Posterior vena cava (tissue), 2 donors: Measurements from ENCODE around the gene CDPF1. TPM values are rescaled to one million over a fixed set of nuclear protein-coding genes. Genes with fewer than 3 reads are reported as not detected.
"Not testable (repeated sequence)": the region's sequence is repeated elsewhere in the genome, so short reads cannot be mapped to it uniquely, and the experiment has no call there.

Source experiments
- DNase-seq: peaks from one replicate; pipeline ENCODE4 v3.0.0-alpha.2; 2020; ENCODE audit warnings: low spot score
- intact Hi-C, 2 donors: fragments of 100-400 bp; cut with DNase I; formaldehyde crosslinking; loops; one replicate each; pipeline versions ENCODE4 v1.14.1 to v1.14.2; 2022 to 2023
- total RNA-seq, 2 donors: library from RNA; stranded (reverse); fragmentation: NEBNext Ultra II Directional; extraction: Animal tissue kit (Norgen Biotek cat#: 25700); gene quantifications; one replicate each; pipeline ENCODE4 v1.2.1, GENCODE V29; 2021
- donor health status: DM: yes; HTN: yes; CAD: no.
- donor health status: DM: yes; HTN: yes; CAD: no.

CDPF1 gene
- total RNA-seq, 2 donors from 2014 or later, result 3.9 to 4.4 TPM

DNA sequence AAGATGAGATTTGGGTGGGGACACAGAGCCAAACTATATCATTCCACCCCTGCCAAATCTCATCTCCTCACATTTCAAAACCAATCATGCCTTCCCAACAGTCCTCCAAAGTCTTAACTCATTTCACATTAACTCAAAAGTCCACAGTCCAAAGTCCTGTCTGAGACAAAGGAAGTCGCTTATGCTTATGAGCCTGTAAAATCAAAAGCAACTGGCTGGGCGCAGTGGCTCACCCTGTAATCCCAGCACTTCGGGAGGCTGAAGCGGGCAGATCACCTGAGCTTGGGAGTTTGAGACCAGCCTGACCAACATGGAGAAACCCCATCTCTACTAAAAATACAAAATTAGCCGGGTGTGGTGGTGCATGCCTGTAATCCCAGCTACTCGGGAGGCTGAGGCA lies 14.4 kb upstream of the CDPF1 start:
- DNase-seq, intact Hi-C loops: not testable (repeated sequence)

DNA sequence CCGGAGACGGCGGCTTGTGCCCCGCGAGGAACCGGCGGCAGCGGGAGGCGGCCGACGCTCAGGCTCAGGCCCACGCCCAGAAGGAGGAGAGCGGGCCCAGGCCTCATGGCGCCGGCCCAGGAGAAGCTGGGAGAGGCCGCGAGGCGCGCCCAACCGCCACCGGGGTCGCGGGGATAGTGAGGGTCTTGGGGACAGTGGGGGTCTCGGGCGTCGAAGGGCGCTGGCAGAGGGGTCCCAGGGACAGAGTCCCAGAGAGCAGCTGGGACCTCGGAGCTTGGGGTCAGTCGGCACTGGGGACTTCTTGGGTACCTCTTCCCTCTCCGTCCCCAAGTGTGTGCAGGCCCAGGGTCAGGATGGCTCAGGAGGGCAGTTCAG lies 13.1 kb upstream of the CDPF1 start, which contains the start of gene PKDREJ:
Gene PKDREJ (minus strand): TSS at position 128 of the 375 bp plus-strand sequence. CDS start 21 bp downstream, at position 107.
- DNase-seq, result peak; percentile 80
- intact Hi-C loops, result no loop called here

DNA sequence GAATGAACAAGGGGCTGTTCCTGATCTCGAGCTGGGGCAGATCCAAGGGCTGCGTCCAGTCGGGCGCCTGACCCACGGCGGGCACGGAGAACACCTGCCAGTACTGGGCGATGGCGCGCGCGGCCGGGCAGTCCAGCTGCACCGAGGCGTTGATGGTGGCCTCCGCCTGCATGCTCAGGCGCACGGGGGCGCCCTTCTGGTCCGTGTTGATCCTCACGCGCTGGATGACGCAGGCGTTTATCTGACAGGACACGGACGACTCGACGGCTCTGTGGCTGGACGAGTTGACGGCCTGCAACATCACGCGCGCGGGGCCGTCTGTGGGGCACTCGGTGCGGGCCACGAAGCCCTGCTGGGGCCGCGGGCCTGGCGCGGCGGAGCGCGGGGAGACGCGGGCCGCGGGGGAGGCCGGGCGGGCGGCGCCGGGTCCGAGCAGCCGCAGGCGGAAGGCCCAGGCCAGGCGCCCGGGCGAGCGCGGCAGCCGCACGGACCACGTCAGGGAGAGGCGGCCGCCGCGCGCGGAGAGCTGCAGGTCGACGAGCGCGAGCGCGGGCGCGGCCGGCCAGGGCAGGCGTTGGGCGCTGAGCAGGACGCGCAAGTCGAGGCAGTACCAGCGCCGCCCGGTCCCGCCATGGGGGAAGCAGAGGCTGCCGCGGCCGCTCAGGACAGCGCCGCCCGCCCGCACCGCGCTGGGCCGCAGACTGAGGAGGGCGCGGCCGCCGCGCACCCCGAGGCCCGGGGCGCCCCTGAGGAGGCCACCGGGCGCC lies 12.5 kb upstream of the CDPF1 start:
- DNase-seq, result peak; percentile 94
- intact Hi-C loops, result no loop called here

DNA sequence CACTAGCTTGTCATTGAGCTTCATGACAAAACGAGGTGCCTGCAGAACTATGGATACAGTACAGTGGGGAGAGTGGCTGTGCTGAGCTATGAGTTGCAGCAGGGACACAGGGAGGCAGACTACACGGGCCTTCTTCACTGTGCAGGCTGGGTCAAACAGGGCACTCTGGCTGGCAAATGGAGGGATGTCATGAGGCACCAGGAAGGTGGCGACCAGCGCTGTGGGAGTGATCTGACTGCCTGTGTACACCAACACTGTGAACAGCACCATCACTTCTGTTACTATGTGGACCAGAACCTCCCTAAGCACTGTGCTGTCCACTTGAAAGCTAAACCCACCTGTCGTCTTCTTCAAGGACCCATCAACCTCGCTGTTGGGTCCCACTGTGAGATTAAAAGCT lies 9.9 kb upstream of the CDPF1 start:
- no peak for DNase-seq
- intact Hi-C loops, result no loop called here

- DNase-seq, result peak; percentile 84
- intact Hi-C loops, result loop anchor here in 1 of 2 donors (1.0 kb wide), 1 partner anchor 47 kb away; no protein-coding TSS in a partner anchor
These were observed 9.3 kb upstream of the CDPF1 start for GRCh38 chr22:46259374-46259773.

GRCh38 chr22:46256358-46256958 lies 6.4 kb upstream of the CDPF1 start:
- intact Hi-C loops, result no loop called here
- no peak for DNase-seq

GRCh38 chr22:46251816-46252380 lies 1.8 kb upstream of the CDPF1 start:
- no peak for DNase-seq
- intact Hi-C loops, result loop anchor here in 1 of 2 donors (1.0 kb wide), 1 partner anchor 46 kb away; no protein-coding TSS in a partner anchor

DNA sequence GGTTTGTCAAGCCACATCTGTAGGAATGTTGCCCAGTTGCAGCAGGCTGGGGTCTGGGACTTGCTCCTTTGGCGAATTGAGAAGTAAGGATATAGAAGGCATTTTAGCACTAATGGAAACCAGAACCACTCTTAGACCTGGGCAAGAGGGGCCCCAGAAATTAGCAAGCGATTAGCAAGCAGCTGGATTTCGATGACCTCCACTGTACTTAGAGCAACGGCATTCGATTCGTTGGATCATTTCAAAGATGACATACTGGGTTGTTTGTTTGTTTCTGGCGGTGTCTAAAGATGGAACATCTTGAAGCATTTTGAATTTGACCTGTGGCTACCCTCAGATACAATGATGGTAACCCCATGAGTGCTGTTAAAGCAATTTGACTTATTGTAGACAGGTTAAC lies 1.2 kb upstream of the CDPF1 start:
- intact Hi-C loops, result loop anchor here in 1 of 2 donors (1.0 kb wide), 1 partner anchor 45 kb away; no protein-coding TSS in a partner anchor
- no peak for DNase-seq

GRCh38 chr22:46250783-46251125 lies 661 bp upstream of the CDPF1 start:
- intact Hi-C loops, result loop anchor here in 1 of 2 donors (1.0 kb wide), 1 partner anchor 44 kb away; no protein-coding TSS in a partner anchor
- DNase-seq, result no peak

GRCh38 chr22:46247443-46247975 lies 2.6 kb downstream of the CDPF1 start:
- intact Hi-C loops, result no loop called here
- no peak for DNase-seq

- DNase-seq, result no peak
- intact Hi-C loops, result no loop called here
These were observed 3.9 kb downstream of the CDPF1 start for GRCh38 chr22:46246178-46246577.

DNA sequence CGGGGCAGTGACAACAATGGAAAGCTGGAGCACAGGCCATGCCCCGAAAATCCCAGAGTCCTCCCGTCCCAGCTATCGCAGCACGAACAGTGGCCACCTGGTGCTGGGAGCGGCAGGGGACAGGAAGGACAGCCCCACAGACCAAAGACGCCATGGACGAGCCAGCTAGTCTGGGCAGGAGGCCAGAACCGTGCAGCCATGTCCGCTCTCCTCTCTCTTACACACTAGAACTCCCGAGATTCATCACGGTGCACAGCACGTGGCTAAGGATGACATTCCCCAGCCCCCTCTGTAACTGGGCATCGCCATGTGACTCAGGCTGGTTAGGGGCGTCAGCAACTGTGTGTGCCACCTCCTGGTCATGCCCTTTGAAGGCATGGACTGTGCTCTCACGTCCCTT lies 4.6 kb downstream of the CDPF1 start:
- intact Hi-C loops, result no loop called here
- DNase-seq, result no peak

- DNase-seq, result no peak
- intact Hi-C loops, result no loop called here
These were observed 5.3 kb downstream of the CDPF1 start for GRCh38 chr22:46244771-46245170.

- DNase-seq, result no peak
- intact Hi-C loops, result no loop called here
These were observed 8.0 kb downstream of the CDPF1 start for GRCh38 chr22:46242076-46242475.

DNA sequence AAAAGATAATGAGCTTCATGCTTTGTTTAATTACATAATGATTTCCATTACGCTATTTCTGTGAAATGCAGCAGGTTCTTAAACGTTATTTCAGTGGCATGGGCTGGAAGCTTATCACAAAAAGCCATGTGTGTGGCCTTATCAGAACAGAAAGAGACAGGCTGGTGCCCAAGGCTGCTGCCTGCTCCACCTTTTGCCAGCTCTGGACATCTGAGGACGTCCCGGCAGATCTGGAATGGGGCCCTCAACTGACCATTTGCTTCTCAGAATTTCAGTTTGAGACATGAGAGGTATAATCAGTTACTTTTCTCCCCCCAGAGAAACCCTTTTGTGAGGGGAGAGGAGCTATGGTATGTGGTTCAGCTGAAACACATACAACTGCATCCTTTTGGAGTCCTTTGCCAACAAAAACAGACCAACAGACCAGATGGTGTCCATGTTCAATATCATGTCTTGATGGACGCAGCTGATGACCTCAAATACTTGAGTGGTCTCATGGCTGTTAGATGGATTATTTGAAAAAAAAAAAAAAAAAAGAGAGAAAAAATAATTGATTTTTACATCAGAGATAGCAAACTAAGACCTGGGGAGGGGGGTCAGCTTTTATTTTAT lies 8.6 kb downstream of the CDPF1 start:
- no peak for DNase-seq
- intact Hi-C loops, result no loop called here

GRCh38 chr22:46240907-46241306 lies 9.2 kb downstream of the CDPF1 start:
- no peak for DNase-seq
- intact Hi-C loops, result no loop called here

- DNase-seq, result no peak
- intact Hi-C loops, result no loop called here
These were observed 9.6 kb downstream of the CDPF1 start for GRCh38 chr22:46240506-46240905.

GRCh38 chr22:46240073-46240472 lies 10.0 kb downstream of the CDPF1 start:
- intact Hi-C loops, result no loop called here
- DNase-seq, result no peak

DNA sequence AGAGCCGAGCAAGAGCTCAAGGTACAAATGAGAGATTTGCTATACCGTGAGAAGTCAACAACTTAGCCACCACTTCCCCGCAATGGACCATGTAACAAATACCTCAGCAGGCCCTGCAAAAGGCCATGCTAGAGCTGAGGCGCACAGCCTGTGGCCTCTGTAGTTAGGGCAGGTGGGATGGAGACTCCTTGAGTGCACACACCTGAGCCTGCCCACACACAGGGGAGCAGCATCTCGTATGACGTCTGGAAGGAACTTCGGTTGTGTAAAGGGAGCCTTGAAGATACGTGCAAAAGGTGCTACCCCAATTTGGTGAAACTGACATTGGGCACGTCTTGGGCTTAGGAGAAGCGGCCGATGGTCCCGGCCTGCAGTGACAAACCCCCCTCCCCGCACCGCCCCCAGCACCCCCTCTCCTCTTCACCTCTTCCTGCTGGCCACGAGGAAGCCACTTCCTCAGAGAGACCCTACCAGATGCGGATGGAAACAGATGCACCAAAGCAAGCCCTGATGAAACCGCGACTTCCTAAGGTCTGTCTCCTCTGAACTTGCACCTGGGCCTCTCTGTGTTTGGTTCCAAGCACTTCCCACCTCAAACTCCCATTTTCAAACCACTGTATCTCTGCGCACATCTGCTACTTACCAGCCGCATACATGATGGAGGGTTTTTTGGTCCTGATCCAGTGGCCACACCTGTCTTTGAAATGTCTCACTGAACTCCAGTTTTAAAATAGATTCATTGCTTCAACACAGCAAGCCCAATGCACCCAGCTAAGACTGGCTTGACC lies 10.6 kb downstream of the CDPF1 start:
- DNase-seq, result no peak
- intact Hi-C loops, result no loop called here
